ENCODE measurements around the gene IRGQ. TPM values are rescaled to one million over a fixed set of nuclear protein-coding genes. Genes with fewer than 3 reads are reported as not detected.

IRGQ gene
- total and polyA plus RNA-seq, 2 experiments from 2014 or later: 8.4 to 49.6 TPM

GRCh38 chr19:43545276-43545675, 50.7 kb downstream of the IRGQ start:
- H3K36me3 Mint-ChIP-seq (ENCODE audit: low read depth): peaks cover 70% of the 10 kb centered on the region
- no peaks in the 10 kb centered on the region for H3K4me1 ChIP-seq (ENCODE audit: insufficient read depth)
- no peak overlapping the region for H3K4me3 Mint-ChIP-seq
- no peak for TF ChIP-seq EZH2 (IDR thresholded peaks at IDR 0.05; ENCODE audit: low read depth, unreplicated experiment)
- TF ChIP-seq JUNB (IDR thresholded peaks at IDR 0.05; ENCODE audit: unreplicated experiment): no peak
- no peak for TF ChIP-seq STAT1 (IDR thresholded peaks at IDR 0.05; ENCODE audit: unreplicated experiment)
- no peak for TF ChIP-seq CREB1 (CRISPR knock-in tag; IDR thresholded peaks at IDR 0.05; ENCODE audit: low read depth)
- TF ChIP-seq ZNF331 (CRISPR knock-in tag; IDR thresholded peaks at IDR 0.05; ENCODE audit: low read depth): no peak
- no peak for TF ChIP-seq REST (IDR thresholded peaks at IDR 0.05; ENCODE audit: unreplicated experiment)
- no peak for TF ChIP-seq ZNF462 (CRISPR knock-in tag; IDR thresholded peaks at IDR 0.05)
- TF ChIP-seq NANOG (IDR thresholded peaks at IDR 0.05; ENCODE audit: borderline replicate concordance): no peak
- TF ChIP-seq ETS1 (IDR thresholded peaks at IDR 0.05): no peak
- TF ChIP-seq ZNF114 (CRISPR knock-in tag; IDR thresholded peaks at IDR 0.05): no peak
- no peak for TF ChIP-seq POLR2AphosphoS5 (IDR thresholded peaks at IDR 0.05; ENCODE audit: low read depth)
- no peak for TF ChIP-seq CTCF (conservative IDR thresholded peaks at IDR 0.05; ENCODE audit: low read depth in 2 of 2)
- no peak for TF ChIP-seq EZH2phosphoT487 (IDR thresholded peaks at IDR 0.05; ENCODE audit: unreplicated experiment)
- peaks cover 5% of the 10 kb centered on the region; the same call in 2 of the 3 replicates for H3K9me3 Mint-ChIP-seq
- H3K9me2 ChIP-seq (ENCODE audit: insufficient read depth): no peaks in the 10 kb centered on the region
- H3K27ac Mint-ChIP-seq: no peak overlapping the region; the same call in 1 of the 2 replicates
- no peaks in the 10 kb centered on the region for H3K4me1 Mint-ChIP-seq
- H3K79me2 ChIP-seq (replicated peaks; ENCODE audit: insufficient read depth): no peaks in the 10 kb centered on the region
- no peaks in the 10 kb centered on the region; the same call in 1 of the 2 replicates for H3K36me3 ChIP-seq (ENCODE audit: insufficient read depth)
- no peak overlapping the region for H3K27ac ChIP-seq (ENCODE audit: low read depth)
- no peaks in the 10 kb centered on the region for H4K20me1 ChIP-seq (replicated peaks; ENCODE audit: insufficient read depth)
- no peak overlapping the region for H2AFZ ChIP-seq
- H3K27me3 ChIP-seq (ENCODE audit: insufficient read depth): no peaks in the 10 kb centered on the region
- H3K4me2 ChIP-seq: no peak overlapping the region
- H3K4me3 ChIP-seq: no peak overlapping the region
- peaks cover 3% of the 10 kb centered on the region for H3K27me3 Mint-ChIP-seq (ENCODE audit: insufficient read depth, low read depth, poor library complexity)
- H3F3A ChIP-seq (replicated peaks; ENCODE audit: low read depth): no peaks in the 10 kb centered on the region
- ATAC-seq: no peak
- DNase-seq (ENCODE audit: low spot score): no peak
